ENCODE results near the gene C18orf63.

- TF ChIP-seq EP300 (IDR thresholded peaks at IDR 0.05) (no peak), CTCF (IDR thresholded peaks at IDR 0.05) (no peak)
Measured at GRCh38 chr18:74380916-74381315, 65.3 kb downstream of the C18orf63 start.

Measured in upper lobe of left lung (tissue), 4 donors.